HepG2 (cell line): ENCODE measurements around the gene VWA2. TPM values are rescaled to one million over a fixed set of nuclear protein-coding genes. Genes with fewer than 3 reads are reported as not detected.

ENCODE experiments used
- ATAC-seq: fragments of 200-7000 bp; cut with Tn5 transposase; 3 replicates; pipeline ENCODE4 v1.9.1; 2020; ENCODE audit warnings: mild to moderate bottlenecking, moderate library complexity
- Bru-seq: library from RNA; stranded (reverse); fragments of 400-500 nt; gene quantifications from one replicate; lab custom pipeline; 2021; lab: Mats Ljungman, UMichigan
- BruChase-seq, 2 experiments: library from RNA; stranded (reverse); fragments of 400-500 nt; gene quantifications; one replicate each; lab custom pipeline; 2021; lab: Mats Ljungman, UMichigan
- BruUV-seq: library from RNA; stranded (reverse); fragments of 400-500 nt; replicated peaks from 2 replicates; lab custom pipeline; 2021; lab: Mats Ljungman, UMichigan
- CTCF ChIA-PET: fragments of 300-600 bp; formaldehyde crosslinking; extraction: SDS; loops from one replicate; lab custom pipeline; 2021; ENCODE audit warnings: low total read pairs, inconsistent platforms, low intra/inter-chr PET ratio; lab: Yijun Ruan, JAX
- POLR2A ChIA-PET: fragments of 350-600 bp; sonication (Branson Sonifier 250); formaldehyde crosslinking; loops from one replicate; lab custom pipeline; 2020; ENCODE audit warnings: antibody characterized with exemption, inconsistent platforms; lab: Yijun Ruan, JAX
- DNase-seq: peaks from one replicate; pipeline ENCODE4 v3.0.0-alpha.2; 2015; ENCODE audit warnings: low spot score
- FAIRE-seq: peaks from 3 replicates; lab custom pipeline; 2011; peaks lifted over from hg19 to GRCh38; lab: Jason Lieb, UNC
- H2AFZ ChIP-seq: one replicate; pipeline ENCODE4 v1.6.1; 2011; ENCODE audit warnings: low read length, inconsistent platforms
- H3K27ac ChIP-seq: fragments of 300-600 bp; 3 replicates; pipeline ENCODE4 v1.8.0; 2011; ENCODE audit warnings: mixed run types, mild to moderate bottlenecking, mixed read lengths, low read length, inconsistent platforms; ENCODE audit not compliant: insufficient read depth; ENCODE audit errors: extremely low read length
- H3K27me3 ChIP-seq, 2 experiments: fragments of 200-600 bp in 1 of 2; 2 replicates in 1 of 2; 3 replicates in 1 of 2; pipeline versions ENCODE4 v1.6.0 to v1.8.0; 2011; ENCODE audit warnings: low read length in 2 of 2, mild to moderate bottlenecking in 2 of 2, moderate library complexity in 2 of 2, inconsistent platforms in 1 of 2; ENCODE audit not compliant: insufficient read depth in 2 of 2, control insufficient read depth in 1 of 2
- H3K36me3 ChIP-seq, 2 experiments: fragments of 200-600 bp in 1 of 2; replicated peaks in 1 of 2; 2 replicates in 1 of 2; 3 replicates in 1 of 2; pipeline versions ENCODE4 v1.5.1 to v1.8.0; 2011; ENCODE audit warnings: low read length in 2 of 2, inconsistent platforms in 1 of 2; ENCODE audit not compliant: insufficient read depth in 2 of 2, control insufficient read depth in 1 of 2
- H3K4me1 ChIP-seq: 2 replicates; pipeline ENCODE4 v1.5.1; 2012; ENCODE audit warnings: low read length, inconsistent platforms; ENCODE audit not compliant: insufficient read depth
- H3K4me2 ChIP-seq: 2 replicates; pipeline ENCODE4 v1.6.0; 2011; ENCODE audit warnings: low read depth, low read length, inconsistent platforms
- H3K4me3 ChIP-seq, 3 experiments: fragments of 200-600 bp in 1 of 3; sonication (generic), shearing (Covaris generic) in 1 of 3; replicated peaks in 1 of 3; 2 replicates each; pipeline ENCODE4 v1.5.1; 2011 to 2016; ENCODE audit warnings: low read length in 3 of 3, inconsistent platforms in 2 of 3, low read depth in 2 of 3, mild to moderate bottlenecking in 2 of 3, control low read depth in 1 of 3, mixed read lengths in 1 of 3; ENCODE audit not compliant: insufficient read depth in 1 of 3
- H3K79me2 ChIP-seq: one replicate; pipeline ENCODE4 v1.6.1; 2011; ENCODE audit warnings: low read length, inconsistent platforms; ENCODE audit not compliant: insufficient read depth
- H3K9ac ChIP-seq: 2 replicates; pipeline ENCODE4 v1.6.0; 2011; ENCODE audit warnings: mild to moderate bottlenecking, low read depth, low read length, inconsistent platforms; ENCODE audit not compliant: insufficient read depth
- H3K9me3 ChIP-seq: 2 replicates; pipeline ENCODE4 v1.5.1; 2012; ENCODE audit warnings: mild to moderate bottlenecking, low read length
- H4K20me1 ChIP-seq: 2 replicates; pipeline ENCODE4 v1.6.0; 2011; ENCODE audit warnings: inconsistent platforms, mild to moderate bottlenecking, low read length, moderate library complexity; ENCODE audit not compliant: insufficient read depth
- ASH2L ChIP-seq: fragments of 300-600, 200-600 bp; sonication (generic); IDR thresholded peaks from 2 replicates; pipeline ENCODE4 v1.7.0; 2017; ENCODE audit warnings: low read depth, mild to moderate bottlenecking, moderate library complexity, mixed read lengths, low read length; ENCODE audit not compliant: insufficient read length
- CCDC6 ChIP-seq: sonication (generic); formaldehyde crosslinking; IDR thresholded peaks from 2 replicates; pipeline ENCODE4 v1.8.1; 2022; ENCODE audit warnings: mild to moderate bottlenecking, missing genetic modification reagents, moderate library complexity
- CHD2 ChIP-seq: IDR thresholded peaks from 2 replicates; pipeline ENCODE4 v1.6.1; 2011; ENCODE audit warnings: low read depth, low read length, improper control_type of control experiment
- CTCF ChIP-seq: sonication (generic); formaldehyde crosslinking; IDR thresholded peaks from 2 replicates; pipeline ENCODE4 v1.5.0; 2020; ENCODE audit warnings: mild to moderate bottlenecking, missing genetic modification reagents, moderate library complexity
- FOXJ3 ChIP-seq: sonication (generic); formaldehyde crosslinking; IDR thresholded peaks from 2 replicates; pipeline ENCODE4 v1.4.0; 2020; ENCODE audit warnings: missing genetic modification reagents, mild to moderate bottlenecking, borderline replicate concordance
- HNRNPLL ChIP-seq: fragments of 200-400 bp; formaldehyde crosslinking; IDR thresholded peaks from 2 replicates; pipeline ENCODE4 v1.6.1; 2017; ENCODE audit warnings: mild to moderate bottlenecking, low read depth, low read length; ENCODE audit not compliant: poor library complexity, severe bottlenecking
- KDM2A ChIP-seq: sonication (generic); formaldehyde crosslinking; IDR thresholded peaks from 2 replicates; pipeline ENCODE4 v1.4.0; 2020; ENCODE audit warnings: low read depth, missing genetic modification reagents, borderline replicate concordance
- PRDM4 ChIP-seq: sonication (generic); formaldehyde crosslinking; IDR thresholded peaks from 2 replicates; pipeline ENCODE4 v1.9.0; 2021; ENCODE audit warnings: missing genetic modification reagents, borderline replicate concordance
- RAD21 ChIP-seq: fragments of 450-650 bp; formaldehyde crosslinking; IDR thresholded peaks from 2 replicates; pipeline ENCODE4 v1.5.0; 2020; ENCODE audit warnings: mild to moderate bottlenecking
- STAG1 ChIP-seq: sonication (generic); formaldehyde crosslinking; IDR thresholded peaks from 2 replicates; pipeline ENCODE4 v1.4.0; 2020; ENCODE audit warnings: missing genetic modification reagents
- XBP1 ChIP-seq: sonication (generic); formaldehyde crosslinking; IDR thresholded peaks from 2 replicates; pipeline ENCODE4 v1.5.0; 2020; ENCODE audit warnings: missing genetic modification reagents
- ZBTB20 ChIP-seq: sonication (generic); formaldehyde crosslinking; IDR thresholded peaks from 2 replicates; pipeline ENCODE4 v1.8.1; 2023; ENCODE audit warnings: missing genetic modification reagents, low read depth, mild to moderate bottlenecking, borderline replicate concordance
- ZNF224 ChIP-seq: sonication (generic); formaldehyde crosslinking; IDR thresholded peaks from 2 replicates; pipeline ENCODE4 v1.5.0; 2020; ENCODE audit warnings: mild to moderate bottlenecking, missing genetic modification reagents
- ZNF34 ChIP-seq: sonication (generic); formaldehyde crosslinking; IDR thresholded peaks from 2 replicates; pipeline ENCODE4 v1.4.0; 2020; ENCODE audit warnings: mild to moderate bottlenecking, missing genetic modification reagents, borderline replicate concordance
- WGBS: methylation state at CpG from one replicate; pipeline ENCODE4 v1.1.6; 2017; ENCODE audit warnings: low lambda C conversion rate; 5-methylcytosine and 5-hydroxymethylcytosine counted together
- in situ Hi-C: cut with HindIII; loops from 2 replicates; pipeline ENCODE4 v1.10.0; 2017; ENCODE audit warnings: low pct_unique_long_range_greater_than_20kb; ENCODE audit not compliant: extremely low pct_ligation_motif_present
- intact Hi-C: fragments of 100-400 bp; cut with micrococcal nuclease; formaldehyde crosslinking; loops from one replicate; pipeline ENCODE4 v1.10.0; 2022; ENCODE audit not compliant: unreplicated experiment
- long read RNA-seq, 2 experiments: library from RNA in 1 of 2; library from polyadenylated mRNA in 1 of 2; stranded (forward) in 1 of 2; unstranded in 1 of 2; transcript quantifications; one replicate each; pipeline ENCODE4 v2.0.0, GENCODE V29; 2019 to 2022
- polyA minus RNA-seq, 3 experiments: library from RNA; depleted of rRNA, polyadenylated mRNA; stranded (reverse); fragments of >200 nt; gene quantifications; 2 replicates each; pipeline ENCODE4 v1.2.3, GENCODE V29; 2011; ENCODE audit warnings: low replicate concordance in 1 of 3
- polyA plus RNA-seq, 8 experiments: library from polyadenylated mRNA; depleted of rRNA in 3 of 8; stranded (reverse) in 7 of 8; unstranded in 1 of 8; fragments of >200 nt; fragmentation: Illumina TruSeq in 4 of 8; extraction: Trizol in 4 of 8; gene quantifications; 2 replicates each; pipeline versions ENCODE4 v1.2.1 to v1.2.3, GENCODE V29; 2011 to 2016; ENCODE audit warnings: low read depth in 4 of 8, missing spikeins in 1 of 8, mixed read lengths in 1 of 8; ENCODE audit not compliant: insufficient read depth in 1 of 8
- total RNA-seq, 5 experiments: library from RNA; depleted of rRNA; stranded (reverse); fragments of >200 nt; fragmentation: Illumina TruSeq; extraction: Trizol; gene quantifications; 2 replicates each; pipeline ENCODE4 v1.2.3, GENCODE V29; 2016; ENCODE audit warnings: low read depth in 1 of 5

The VWA2 gene
- total RNA-seq (2016; rRNA removed; fragmentation: Illumina TruSeq; extraction: Trizol) (not detected in 2 replicates), polyA plus RNA-seq (2011; rRNA removed) (not detected in 2 replicates), polyA minus RNA-seq (2011; rRNA and poly(A)+ RNA removed; ENCODE audit: low replicate concordance) (0.07 TPM in 1 of 2 replicates, not detected in the other), Bru-seq, nascent RNA (not detected), BruChase-seq, experiment 1, labeled RNA remaining after a 6-hour chase (not detected), BruChase-seq, experiment 2, labeled RNA remaining after a 2-hour chase (not detected)
- not detected in 2 replicates for total RNA-seq (2016; cell fraction: cytosol; rRNA removed; fragmentation: Illumina TruSeq; extraction: Trizol; ENCODE audit: low read depth)
- total RNA-seq (2016; cell fraction: insoluble cytoplasmic fraction; rRNA removed; fragmentation: Illumina TruSeq; extraction: Trizol): not detected in 2 replicates
- not detected in 2 replicates for total RNA-seq (2016; cell fraction: membrane; rRNA removed; fragmentation: Illumina TruSeq; extraction: Trizol)
- not detected in 2 replicates for total RNA-seq (2016; cell fraction: nucleus; rRNA removed; fragmentation: Illumina TruSeq; extraction: Trizol)
- not detected in 2 replicates for polyA plus RNA-seq (2011; cell fraction: cytosol; rRNA removed)
- not detected in 2 replicates for polyA plus RNA-seq (2011; cell fraction: nucleus; rRNA removed)
- polyA plus RNA-seq (2012): not detected in 2 replicates
- polyA plus RNA-seq (2016; cell fraction: cytosol; fragmentation: Illumina TruSeq; extraction: Trizol; ENCODE audit: low read depth): not detected in 2 replicates
- polyA plus RNA-seq (2016; cell fraction: insoluble cytoplasmic fraction; fragmentation: Illumina TruSeq; extraction: Trizol; ENCODE audit: low read depth): not detected in 2 replicates
- polyA plus RNA-seq (2016; cell fraction: membrane; fragmentation: Illumina TruSeq; extraction: Trizol; ENCODE audit: low read depth): not detected in 2 replicates
- not detected in 2 replicates for polyA plus RNA-seq (2016; cell fraction: nucleus; fragmentation: Illumina TruSeq; extraction: Trizol; ENCODE audit: insufficient read depth, low read depth)
- polyA minus RNA-seq (2011; cell fraction: cytosol; rRNA and poly(A)+ RNA removed): not detected in 2 replicates
- not detected in 2 replicates for polyA minus RNA-seq (2011; cell fraction: nucleus; rRNA and poly(A)+ RNA removed)
- long read RNA-seq, experiment 1: 0 reads
- long read RNA-seq, experiment 2: 0 reads

- Histone ChIP-seq H3K36me3 (no peaks in the 10 kb centered on the region), H4K20me1 (no peaks in the 10 kb centered on the region), H3K4me1 (0 out of 2 replicates have a peak, but pooled peaks cover 5% of the 10 kb centered on the region), H2AFZ (no peak within 1 kb of the TSS), H3K27ac (no peak within 1 kb of the TSS), H3K27me3 (peaks cover 10 to 69% of the 10 kb centered on the region in 2 experiments; a peak in 4 of 5 replicates), H3K4me3 (peak within 1 kb of the TSS in 2 of 3 experiments; percentile 1 to 58; a peak in 2 of 6 replicates), H3K79me2 (no peaks in the 10 kb centered on the region), H3K4me2 (peak within 1 kb of the TSS; percentile 63), H3K9ac (no peak within 1 kb of the TSS), H3K9me3 (no peaks in the 10 kb centered on the region)
- intact Hi-C loops (no loop called here), in situ Hi-C loops (no loop called here)
- CTCF ChIA-PET: no interaction called here
- peak; percentile 83 for ATAC-seq
- DNase-seq: no peak
- POLR2A ChIA-PET: no interaction called here
- no TSS peak for BruUV-seq
- 26% methylated on average over 36 of the region's 79 CpGs for WGBS
- no peak for FAIRE-seq
- TF ChIP-seq ZNF34 (CRISPR knock-in tag) (no peak), STAG1 (CRISPR knock-in tag) (peak; percentile 62), KDM2A (peak; percentile 39; the same call in 1 of the 2 replicates), CCDC6 (CRISPR knock-in tag) (no peak), CTCF (CRISPR knock-in tag) (peak; percentile 58), ZNF224 (no peak), FOXJ3 (CRISPR knock-in tag) (no peak), ZBTB20 (CRISPR knock-in tag) (no peak), RAD21 (CRISPR knock-in tag) (0 out of 2 replicates have a peak, but pooled peaks have one; percentile 12), HNRNPLL (peak; percentile 18), CHD2 (no peak), XBP1 (no peak), ASH2L (no peak), PRDM4 (no peak)
Measured at GRCh38 chr10:114239117-114239993, at the start of gene VWA2. Gene VWA2 (plus strand): TSS chr10:114239254. CDS start chr10:114248714, 9,460 bp downstream.
